Mesangial cell (primary cell): ENCODE data around the gene MRPL11. TPM values are rescaled to one million over a fixed set of nuclear protein-coding genes. Genes with fewer than 3 reads are reported as not detected.

Source experiments
- total RNA-seq: library from RNA; depleted of rRNA; stranded (reverse); fragments of >200 nt; gene quantifications from 2 replicates; pipeline ENCODE4 v1.2.3, GENCODE V29; 2015

Gene MRPL11
- 46.9 and 71.0 TPM in 2 replicates for total RNA-seq

DNA sequence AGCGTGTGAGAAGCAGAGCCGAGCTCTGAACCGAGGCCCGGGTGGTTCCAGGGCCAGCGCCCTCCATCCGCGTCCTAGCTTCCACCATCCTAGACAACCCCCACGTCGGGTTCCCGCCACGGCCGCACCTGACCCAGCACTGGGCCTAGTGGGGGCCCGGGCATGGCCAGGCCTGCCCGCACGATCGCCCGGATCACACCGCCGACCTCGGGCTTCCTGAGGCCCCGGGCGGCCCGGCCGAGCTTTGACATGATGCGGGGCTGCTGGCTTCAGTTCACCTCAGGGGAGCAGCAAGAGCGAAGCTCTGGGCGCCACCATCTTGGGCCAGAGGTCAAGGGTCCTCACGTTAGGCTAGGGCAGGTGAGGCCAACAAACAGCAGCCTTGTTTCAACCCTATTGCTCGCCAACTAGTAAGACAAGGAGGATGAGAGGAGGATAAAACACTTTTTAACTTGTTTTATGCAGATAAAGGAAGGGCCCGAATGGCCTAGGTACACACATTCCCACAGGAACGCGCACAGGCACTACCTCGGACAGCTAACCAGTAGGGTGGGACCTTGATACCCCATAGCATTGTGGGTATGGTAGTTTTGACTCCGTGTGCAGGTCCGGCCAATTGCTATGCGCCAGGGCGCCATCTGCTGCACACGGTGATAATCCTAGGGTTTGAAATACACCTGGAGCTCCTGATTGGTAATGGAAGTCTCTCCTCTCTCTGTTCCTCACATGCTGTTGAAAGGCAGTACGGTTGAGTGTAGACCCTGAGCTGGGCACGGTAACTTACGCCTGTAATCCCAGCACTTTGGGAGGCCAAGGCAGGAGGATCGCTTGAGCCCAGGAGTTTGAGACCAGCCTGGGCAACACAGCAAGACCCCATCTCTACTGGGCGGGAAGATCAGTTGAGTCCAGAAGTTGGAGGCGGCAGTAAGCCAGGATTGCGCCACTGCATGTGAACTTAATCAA lies at the start of gene MRPL11:
TSS of gene MRPL11 (minus strand) at position 345 of the 963 bp plus-strand sequence. CDS start at position 251, 94 bp downstream.

DNA sequence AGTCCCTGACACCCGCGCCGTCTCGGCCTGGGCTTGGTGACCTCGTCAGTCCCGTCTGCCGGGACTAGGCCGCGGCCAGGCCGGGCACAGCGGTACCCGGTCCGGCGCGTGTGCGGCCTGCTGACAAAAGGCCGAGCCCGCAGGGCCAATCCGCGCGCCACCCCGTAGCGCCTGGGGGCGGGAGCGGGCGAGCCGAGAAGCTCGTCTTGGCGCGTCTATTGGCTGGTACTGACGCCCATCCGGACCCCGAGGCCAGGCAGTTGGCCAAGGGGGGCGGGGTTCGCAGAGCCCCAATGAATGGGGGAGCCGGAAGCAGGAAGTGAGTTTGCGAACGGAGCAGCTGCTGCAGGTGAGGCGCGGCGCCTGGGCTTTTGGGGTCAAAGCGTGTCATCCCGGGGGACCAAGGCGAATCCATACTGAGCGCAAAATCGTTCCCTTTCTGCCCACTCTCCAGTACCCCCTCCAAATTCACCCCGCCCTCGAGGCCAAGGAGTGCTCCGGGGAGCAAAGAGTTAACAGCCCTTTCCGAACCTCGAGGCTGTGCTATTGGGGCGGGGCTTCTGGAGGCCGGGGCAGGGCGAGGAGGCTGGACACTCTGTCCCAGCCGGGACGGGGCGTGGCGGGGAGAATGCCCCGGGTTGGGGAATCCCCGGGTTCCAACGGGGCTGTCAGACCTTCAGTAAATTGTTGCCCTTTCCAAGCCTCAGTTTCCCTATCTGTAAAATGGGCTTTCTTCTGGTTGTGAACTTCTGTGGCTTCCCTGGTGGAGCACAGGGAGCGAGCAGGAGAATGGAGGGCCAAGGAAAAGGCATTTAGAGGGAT lies 41.7 kb upstream of the MRPL11 start, which contains the start of gene DPP3:
TSS of gene DPP3 (plus strand) at position 318 of the 822 bp plus-strand sequence. CDS start 1,767 bp downstream, outside the sequence.

DNA sequence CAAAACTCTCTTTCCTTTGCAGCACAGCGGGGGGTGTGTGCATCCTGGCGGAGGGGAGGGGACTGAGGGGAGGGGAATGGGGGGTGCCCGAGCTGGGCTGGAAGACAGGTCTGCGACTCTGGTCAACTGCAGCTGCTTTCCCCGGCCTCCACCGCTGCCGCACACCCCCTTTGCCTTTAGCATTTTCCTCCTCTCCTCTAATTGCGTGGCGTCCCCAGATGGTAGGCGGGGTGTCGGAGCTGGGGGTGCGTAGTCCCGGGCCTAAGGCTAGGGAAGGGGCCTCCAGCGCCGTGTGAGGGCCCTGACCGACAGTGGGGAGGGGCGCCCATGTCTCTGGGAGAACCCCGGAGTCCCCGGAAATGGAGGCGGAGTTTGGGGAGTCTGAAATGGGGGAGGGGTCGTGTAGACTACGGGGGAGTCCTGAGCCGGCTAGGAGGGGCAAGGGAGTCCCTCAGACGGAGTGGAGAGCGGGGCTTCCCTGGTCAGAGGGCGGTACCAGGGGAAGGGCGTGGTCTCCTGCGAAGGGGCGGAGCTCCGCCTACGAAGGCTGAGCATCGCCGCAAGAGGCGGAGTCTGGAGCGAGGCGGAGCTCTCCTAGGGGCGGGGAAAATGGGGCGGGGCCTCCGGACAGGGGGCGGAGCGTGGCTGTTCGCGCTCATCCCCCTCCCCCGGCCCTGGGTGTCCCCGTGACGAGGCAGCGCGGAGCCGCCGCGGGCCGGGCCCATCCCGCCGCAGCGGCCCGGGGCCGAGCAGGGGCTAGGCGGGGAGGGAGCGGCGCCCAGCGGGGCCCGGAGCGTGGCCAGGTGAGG lies 27.8 kb upstream of the MRPL11 start, which contains the start of gene PELI3:
TSS of gene PELI3 (plus strand) at position 681 of the 809 bp plus-strand sequence. CDS start 1,224 bp downstream, outside the sequence.

DNA sequence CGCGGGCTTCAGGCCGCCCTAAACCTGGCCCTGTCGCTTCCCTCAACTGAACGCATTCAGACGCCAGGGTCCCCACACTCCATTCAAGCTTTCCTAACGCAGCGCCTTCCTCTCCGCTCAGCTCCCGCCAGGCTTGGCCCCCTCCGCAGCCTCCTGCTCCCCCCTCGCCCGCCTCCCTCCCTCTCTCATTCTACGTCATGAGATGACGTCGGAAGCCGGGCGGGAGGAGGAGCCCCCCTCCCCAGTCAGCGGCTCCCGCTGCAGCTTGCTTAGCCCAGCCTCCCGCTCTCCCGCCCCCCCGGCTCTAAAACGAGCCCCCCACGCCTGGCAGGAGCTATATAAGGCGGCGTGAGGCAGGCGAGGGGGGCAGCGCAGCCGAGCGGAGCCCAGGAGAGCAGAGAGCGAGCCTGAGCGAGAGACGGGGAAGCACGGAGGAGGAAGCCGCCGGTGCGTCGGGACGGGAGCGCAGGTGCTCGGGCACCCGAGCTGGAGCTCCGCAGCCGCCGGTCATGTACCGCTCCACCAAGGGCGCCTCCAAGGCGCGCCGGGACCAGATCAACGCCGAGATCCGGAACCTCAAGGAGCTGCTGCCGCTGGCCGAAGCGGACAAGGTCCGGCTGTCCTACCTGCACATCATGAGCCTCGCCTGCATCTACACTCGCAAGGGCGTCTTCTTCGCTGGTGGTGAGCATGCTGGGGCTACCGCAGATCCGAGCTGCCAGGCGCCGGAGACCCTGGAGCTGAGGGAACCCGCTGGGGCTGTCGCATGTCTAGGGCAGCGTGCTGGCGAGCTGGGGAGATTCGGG lies 17.8 kb downstream of the MRPL11 start, which contains the start of gene NPAS4:
TSS of gene NPAS4 (plus strand) at position 365 of the 806 bp plus-strand sequence. CDS start at position 510, 145 bp downstream.

Other genes starting within 250 kb of the MRPL11 start
- 25.6 and 28.0 TPM in 2 replicates for gene KLC2, start 181.1 kb downstream of the MRPL11 start, total RNA-seq
- 153 and 177 TPM in 2 replicates for gene RAB1B, start 170.2 kb downstream of the MRPL11 start, total RNA-seq
- gene CNIH2, start 160.7 kb downstream of the MRPL11 start, total RNA-seq, result 0.63 and 2.0 TPM in 2 replicates
- 172 and 188 TPM in 2 replicates for gene YIF1A, start 149.7 kb downstream of the MRPL11 start, total RNA-seq
- 0.16 and 17.6 TPM in 2 replicates for gene TMEM151A, start 147.0 kb downstream of the MRPL11 start, total RNA-seq
- 1.8 and 5.1 TPM in 2 replicates for gene CD248, start 121.8 kb downstream of the MRPL11 start, total RNA-seq
- 21.3 and 23.7 TPM in 2 replicates for gene RIN1, start 102.4 kb downstream of the MRPL11 start, total RNA-seq
- gene BRMS1, start 93.7 kb downstream of the MRPL11 start, total RNA-seq, result 41.2 and 63.6 TPM in 2 replicates
- 31.3 and 44.7 TPM in 2 replicates for gene B4GAT1, start 91.2 kb downstream of the MRPL11 start, total RNA-seq
- 3.3 and 5.2 TPM in 2 replicates for gene SLC29A2, start 67.1 kb downstream of the MRPL11 start, total RNA-seq
- gene NPAS4, start 17.8 kb downstream of the MRPL11 start, total RNA-seq, result 0.13 TPM in 1 of 2 replicates, not detected in the other
- 4.6 and 9.9 TPM in 2 replicates for gene PELI3, start 28.1 kb upstream of the MRPL11 start, total RNA-seq
- gene DPP3, start 41.6 kb upstream of the MRPL11 start, total RNA-seq, result 75.4 and 101 TPM in 2 replicates
- gene BBS1, start 71.8 kb upstream of the MRPL11 start, total RNA-seq, result 24.9 and 52.4 TPM in 2 replicates
- 32.3 and 44.5 TPM in 2 replicates for gene ZDHHC24, start 107.2 kb upstream of the MRPL11 start, total RNA-seq
- under 0.01 and 0.13 TPM in 2 replicates for gene ACTN3, start 108.1 kb upstream of the MRPL11 start, total RNA-seq
- 9.6 and 61.5 TPM in 2 replicates for gene CTSF, start 129.8 kb upstream of the MRPL11 start, total RNA-seq
- 0.16 and 0.76 TPM in 2 replicates for gene CCDC87, start 154.2 kb upstream of the MRPL11 start, total RNA-seq
- gene CCS, start 154.3 kb upstream of the MRPL11 start, total RNA-seq, result 20.4 and 32.2 TPM in 2 replicates
- gene RBM14, start 177.8 kb upstream of the MRPL11 start, total RNA-seq, result 34.5 and 52.3 TPM in 2 replicates
- 100 and 155 TPM in 2 replicates for gene RBM4, start 199.9 kb upstream of the MRPL11 start, total RNA-seq
- gene RBM4B, start 239.0 kb upstream of the MRPL11 start, total RNA-seq, result 11.9 and 14.2 TPM in 2 replicates